Activated T-helper 2 cell treated with anti-CD3 and anti-CD28 coated beads, Interferon-gamma antibody, Interleukin-2, Interleukin-4, amounts not matched to agents 10 μg/mL and 5 μg/mL and 100 μg/mL, durations not matched to agents 14 hours and 24 hours and 36 hours (primary cell): ENCODE data around the gene AP4S1. TPM values are rescaled to one million over a fixed set of nuclear protein-coding genes. Genes with fewer than 3 reads are reported as not detected.
"Not testable (repeated sequence)": the region's sequence is repeated elsewhere in the genome, so short reads cannot be mapped to it uniquely, and the experiment has no call there.

Experiments used
- DNase-seq: peaks from one replicate; pipeline ENCODE4 v3.0.0; 2021; ENCODE audit warnings: low spot score
- H3K27ac Mint-ChIP-seq: one replicate; pipeline ENCODE4 v1.8.0; 2021; ENCODE audit warnings: mixed read lengths
- H3K27me3 Mint-ChIP-seq: one replicate; pipeline ENCODE4 v1.8.0; 2021; ENCODE audit warnings: low read depth, mixed read lengths
- H3K36me3 Mint-ChIP-seq: one replicate; pipeline ENCODE4 v1.8.0; 2021; ENCODE audit warnings: low read depth, mixed read lengths
- H3K4me1 Mint-ChIP-seq: one replicate; pipeline ENCODE4 v1.8.0; 2021; ENCODE audit warnings: low read depth, mixed read lengths
- H3K4me3 Mint-ChIP-seq: one replicate; pipeline ENCODE4 v1.8.0; 2021; ENCODE audit warnings: low read depth, mild to moderate bottlenecking, moderate library complexity, mixed read lengths
- H3K9me3 Mint-ChIP-seq: one replicate; pipeline ENCODE4 v1.8.0; 2021; ENCODE audit warnings: mixed read lengths
- intact Hi-C: fragments of 100-400 bp; cut with micrococcal nuclease; formaldehyde crosslinking; loops from one replicate; pipeline ENCODE4 v1.15.1; 2023
- total RNA-seq: library from RNA; stranded (reverse); gene quantifications from 2 replicates; pipeline ENCODE4 v1.2.3, GENCODE V29; 2022

AP4S1 gene
- total RNA-seq, 1 donor from 2014 or later: 7.0 TPM

GRCh38 chr14:31085027-31085426, 59.6 kb downstream of the AP4S1 start:
- Mint-ChIP-seq H3K36me3 (no peaks in the 10 kb centered on the region), H3K4me1 (no peaks in the 10 kb centered on the region), H3K27ac (no peak overlapping the region), H3K9me3 (no peaks in the 10 kb centered on the region), H3K27me3 (no peaks in the 10 kb centered on the region), H3K4me3 (no peak overlapping the region)
- intact Hi-C loops: no loop called here
- no peak for DNase-seq

- DNase-seq, H3K4me3 Mint-ChIP-seq, H3K9me3 Mint-ChIP-seq, H3K27ac Mint-ChIP-seq, H3K36me3 Mint-ChIP-seq, H3K4me1 Mint-ChIP-seq, H3K27me3 Mint-ChIP-seq, intact Hi-C loops: not testable (repeated sequence)
Measured at GRCh38 chr14:31086466-31086865, 61.0 kb downstream of the AP4S1 start.

GRCh38 chr14:31090883-31091764, 65.7 kb downstream of the AP4S1 start:
- intact Hi-C loops: no loop called here
- no peaks in the 10 kb centered on the region for H3K4me1 Mint-ChIP-seq
- no peak for DNase-seq
- no peak overlapping the region for H3K4me3 Mint-ChIP-seq
- no peaks in the 10 kb centered on the region for H3K36me3 Mint-ChIP-seq
- H3K27me3 Mint-ChIP-seq: no peaks in the 10 kb centered on the region
- no peak overlapping the region for H3K27ac Mint-ChIP-seq
- no peaks in the 10 kb centered on the region for H3K9me3 Mint-ChIP-seq

- no peak for DNase-seq
- Mint-ChIP-seq H3K27ac (no peak overlapping the region), H3K27me3 (no peaks in the 10 kb centered on the region), H3K9me3 (no peaks in the 10 kb centered on the region), H3K4me1 (no peaks in the 10 kb centered on the region), H3K36me3 (no peaks in the 10 kb centered on the region), H3K4me3 (no peak overlapping the region)
- intact Hi-C loops: no loop called here
Measured at GRCh38 chr14:31092160-31092708, 66.8 kb downstream of the AP4S1 start.

- peaks cover 12% of the 10 kb centered on the region for H3K36me3 Mint-ChIP-seq
- H3K4me3 Mint-ChIP-seq, H3K27me3 Mint-ChIP-seq, intact Hi-C loops, DNase-seq, H3K9me3 Mint-ChIP-seq, H3K27ac Mint-ChIP-seq, H3K4me1 Mint-ChIP-seq: not testable (repeated sequence)
Measured at GRCh38 chr14:31093884-31094839, 68.7 kb downstream of the AP4S1 start.

- H3K27me3 Mint-ChIP-seq, H3K4me1 Mint-ChIP-seq, intact Hi-C loops, H3K4me3 Mint-ChIP-seq, DNase-seq, H3K27ac Mint-ChIP-seq, H3K9me3 Mint-ChIP-seq: not testable (repeated sequence)
- H3K36me3 Mint-ChIP-seq: peaks cover 28% of the 10 kb centered on the region
Measured at GRCh38 chr14:31095817-31096216, 70.4 kb downstream of the AP4S1 start.

- H3K36me3 Mint-ChIP-seq: peaks cover 33% of the 10 kb centered on the region
- no peak for DNase-seq
- H3K27me3 Mint-ChIP-seq: no peaks in the 10 kb centered on the region
- no peak overlapping the region for H3K4me3 Mint-ChIP-seq
- H3K27ac Mint-ChIP-seq: no peak overlapping the region
- H3K4me1 Mint-ChIP-seq: no peaks in the 10 kb centered on the region
- no peaks in the 10 kb centered on the region for H3K9me3 Mint-ChIP-seq
- intact Hi-C loops: no loop called here
Measured at GRCh38 chr14:31096255-31096654, 70.8 kb downstream of the AP4S1 start.

- H3K4me1 Mint-ChIP-seq: no peaks in the 10 kb centered on the region
- no peak overlapping the region for H3K27ac Mint-ChIP-seq
- no peak for DNase-seq
- no peak overlapping the region for H3K4me3 Mint-ChIP-seq
- H3K36me3 Mint-ChIP-seq: peaks cover 40% of the 10 kb centered on the region
- no peaks in the 10 kb centered on the region for H3K27me3 Mint-ChIP-seq
- H3K9me3 Mint-ChIP-seq: no peaks in the 10 kb centered on the region
- intact Hi-C loops: no loop called here
Measured at GRCh38 chr14:31097081-31097480, 71.6 kb downstream of the AP4S1 start.

- Mint-ChIP-seq H3K36me3 (peaks cover 75% of the 10 kb centered on the region), H3K4me3 (no peak overlapping the region), H3K27me3 (no peaks in the 10 kb centered on the region), H3K4me1 (peaks cover 3% of the 10 kb centered on the region), H3K9me3 (no peaks in the 10 kb centered on the region), H3K27ac (no peak overlapping the region)
- intact Hi-C loops: no loop called here
- no peak for DNase-seq
Measured at GRCh38 chr14:31106768-31107167, 81.3 kb downstream of the AP4S1 start.

GRCh38 chr14:31109257-31109656, 83.8 kb downstream of the AP4S1 start:
- no peak for DNase-seq
- Mint-ChIP-seq H3K27me3 (no peaks in the 10 kb centered on the region), H3K4me1 (peaks cover 3% of the 10 kb centered on the region), H3K9me3 (no peaks in the 10 kb centered on the region), H3K36me3 (peaks cover 72% of the 10 kb centered on the region), H3K4me3 (no peak overlapping the region), H3K27ac (no peak overlapping the region)
- intact Hi-C loops: no loop called here

- peaks cover 68% of the 10 kb centered on the region for H3K36me3 Mint-ChIP-seq
- H3K27ac Mint-ChIP-seq: no peak overlapping the region
- intact Hi-C loops: no loop called here
Measured at GRCh38 chr14:31110872-31111271, 85.4 kb downstream of the AP4S1 start.

GRCh38 chr14:31113794-31114193, 88.3 kb downstream of the AP4S1 start:
- DNase-seq: no peak
- Mint-ChIP-seq H3K9me3 (no peaks in the 10 kb centered on the region), H3K27me3 (no peaks in the 10 kb centered on the region), H3K27ac (no peak overlapping the region), H3K4me1 (no peaks in the 10 kb centered on the region), H3K4me3 (no peak overlapping the region), H3K36me3 (peaks cover 67% of the 10 kb centered on the region)
- intact Hi-C loops: no loop called here

More at GRCh38 chr14:31110872-31111271, 85.4 kb downstream of the AP4S1 start:
- H3K27me3 Mint-ChIP-seq: no peaks in the 10 kb centered on the region
- DNase-seq: no peak
- H3K4me1 Mint-ChIP-seq: peaks cover 3% of the 10 kb centered on the region
- no peak overlapping the region for H3K4me3 Mint-ChIP-seq
- H3K9me3 Mint-ChIP-seq: no peaks in the 10 kb centered on the region
